BLaER1 (cell line): ENCODE results near the gene ZFYVE21.

ENCODE experiments used
- H3K27ac ChIP-seq: shearing (Covaris generic); formaldehyde crosslinking; 2 replicates; pipeline ENCODE4 v1.8.1; 2022
- H3K27me3 ChIP-seq: shearing (Covaris generic); formaldehyde crosslinking; 2 replicates; pipeline ENCODE4 v1.8.1; 2022
- H3K36me3 ChIP-seq: shearing (Covaris generic); formaldehyde crosslinking; 2 replicates; pipeline ENCODE4 v1.8.1; 2022
- H3K4me1 ChIP-seq: shearing (Covaris generic); formaldehyde crosslinking; 2 replicates; pipeline ENCODE4 v1.8.1; 2022
- H3K4me2 ChIP-seq: shearing (Covaris generic); formaldehyde crosslinking; 2 replicates; pipeline ENCODE4 v1.8.1; 2022
- H3K4me3 ChIP-seq: shearing (Covaris generic); formaldehyde crosslinking; 2 replicates; pipeline ENCODE4 v1.8.1; 2022
- H3K9ac ChIP-seq: shearing (Covaris generic); formaldehyde crosslinking; 2 replicates; pipeline ENCODE4 v1.8.1; 2022
- H3K9me3 ChIP-seq: shearing (Covaris generic); formaldehyde crosslinking; 2 replicates; pipeline ENCODE4 v1.8.1; 2022
- H4K20me1 ChIP-seq: shearing (Covaris generic); formaldehyde crosslinking; 2 replicates; pipeline ENCODE4 v1.8.1; 2022
- Cebpa-rat ChIP-seq: shearing (Covaris generic); IDR thresholded peaks from 2 replicates; pipeline ENCODE4 v1.8.1; 2022

ZFYVE21 gene

GRCh38 chr14:103736546-103737431, 21.2 kb downstream of the ZFYVE21 start:
- Histone ChIP-seq H3K36me3 (peaks cover 70% of the 10 kb centered on the region), H3K9ac (no peak overlapping the region)
- no peak for TF ChIP-seq Cebpa-rat

GRCh38 chr14:103737432-103738045, 21.9 kb downstream of the ZFYVE21 start:
- no peaks in the 10 kb centered on the region for H3K9me3 ChIP-seq
- H3K36me3 ChIP-seq, result peaks cover 63% of the 10 kb centered on the region
- H3K4me1 ChIP-seq, result peaks cover 19% of the 10 kb centered on the region
- H3K4me3 ChIP-seq, result no peak overlapping the region
- no peak overlapping the region for H3K4me2 ChIP-seq
- TF ChIP-seq Cebpa-rat, result no peak
- no peaks in the 10 kb centered on the region for H4K20me1 ChIP-seq
- no peak overlapping the region for H3K27ac ChIP-seq
- H3K27me3 ChIP-seq, result no peaks in the 10 kb centered on the region
- no peak overlapping the region for H3K9ac ChIP-seq

More at GRCh38 chr14:103736546-103737431, 21.2 kb downstream of the ZFYVE21 start:
- Histone ChIP-seq H3K27ac (no peak overlapping the region), H3K27me3 (no peaks in the 10 kb centered on the region), H4K20me1 (no peaks in the 10 kb centered on the region), H3K4me3 (no peak overlapping the region), H3K4me2 (no peak overlapping the region), H3K4me1 (peaks cover 12% of the 10 kb centered on the region), H3K9me3 (no peaks in the 10 kb centered on the region)

- Histone ChIP-seq H4K20me1 (no peaks in the 10 kb centered on the region), H3K27ac (no peak overlapping the region), H3K4me3 (no peak overlapping the region), H3K4me1 (peaks cover 25% of the 10 kb centered on the region), H3K9me3 (no peaks in the 10 kb centered on the region), H3K9ac (no peak overlapping the region), H3K27me3 (no peaks in the 10 kb centered on the region), H3K4me2 (no peak overlapping the region), H3K36me3 (peaks cover 56% of the 10 kb centered on the region)
- no peak for TF ChIP-seq Cebpa-rat
Measured at GRCh38 chr14:103738166-103738565, 22.6 kb downstream of the ZFYVE21 start.

- Histone ChIP-seq H3K27ac (no peak overlapping the region), H4K20me1 (no peaks in the 10 kb centered on the region), H3K4me3 (no peak overlapping the region), H3K9ac (no peak overlapping the region), H3K4me1 (peaks cover 33% of the 10 kb centered on the region), H3K27me3 (no peaks in the 10 kb centered on the region), H3K9me3 (no peaks in the 10 kb centered on the region), H3K4me2 (no peak overlapping the region), H3K36me3 (peaks cover 49% of the 10 kb centered on the region)
- no peak for TF ChIP-seq Cebpa-rat
Measured at GRCh38 chr14:103738701-103739451, 23.3 kb downstream of the ZFYVE21 start.

GRCh38 chr14:103739466-103739792, 23.8 kb downstream of the ZFYVE21 start:
- no peak overlapping the region for H3K9ac ChIP-seq
- no peak overlapping the region for H3K4me3 ChIP-seq
- H4K20me1 ChIP-seq, result no peaks in the 10 kb centered on the region
- H3K27ac ChIP-seq, result no peak overlapping the region
- no peaks in the 10 kb centered on the region for H3K27me3 ChIP-seq
- H3K36me3 ChIP-seq, result peaks cover 45% of the 10 kb centered on the region
- H3K4me2 ChIP-seq, result no peak overlapping the region
- peaks cover 38% of the 10 kb centered on the region for H3K4me1 ChIP-seq
- no peak for TF ChIP-seq Cebpa-rat
- H3K9me3 ChIP-seq, result no peaks in the 10 kb centered on the region

- no peak overlapping the region for H3K4me2 ChIP-seq
- no peak overlapping the region for H3K9ac ChIP-seq
- TF ChIP-seq Cebpa-rat, result no peak
- peaks cover 39% of the 10 kb centered on the region for H3K36me3 ChIP-seq
- H4K20me1 ChIP-seq, result no peaks in the 10 kb centered on the region
- no peak overlapping the region for H3K27ac ChIP-seq
- H3K4me1 ChIP-seq, result peaks cover 43% of the 10 kb centered on the region
- no peaks in the 10 kb centered on the region for H3K9me3 ChIP-seq
- no peak overlapping the region for H3K4me3 ChIP-seq
- no peaks in the 10 kb centered on the region for H3K27me3 ChIP-seq
Measured at GRCh38 chr14:103739793-103740501, 24.3 kb downstream of the ZFYVE21 start.

GRCh38 chr14:103740991-103741689, 25.5 kb downstream of the ZFYVE21 start:
- no peak overlapping the region for H3K4me2 ChIP-seq
- H3K4me3 ChIP-seq, result no peak overlapping the region
- no peaks in the 10 kb centered on the region for H3K9me3 ChIP-seq
- peak overlapping the region; percentile 25 for H3K27ac ChIP-seq
- TF ChIP-seq Cebpa-rat, result no peak
- H4K20me1 ChIP-seq, result no peaks in the 10 kb centered on the region
- H3K27me3 ChIP-seq, result no peaks in the 10 kb centered on the region
- peaks cover 48% of the 10 kb centered on the region for H3K4me1 ChIP-seq
- H3K9ac ChIP-seq, result no peak overlapping the region
- peaks cover 28% of the 10 kb centered on the region; the same call in 1 of the 2 replicates for H3K36me3 ChIP-seq

- Histone ChIP-seq H3K36me3 (peaks cover 21% of the 10 kb centered on the region; the same call in 1 of the 2 replicates), H3K9ac (no peak overlapping the region), H3K4me1 (peaks cover 48% of the 10 kb centered on the region), H4K20me1 (no peaks in the 10 kb centered on the region), H3K27me3 (no peaks in the 10 kb centered on the region), H3K4me2 (peak overlapping the region; percentile 38), H3K4me3 (no peak overlapping the region), H3K27ac (peak overlapping the region; percentile 25), H3K9me3 (no peaks in the 10 kb centered on the region)
- TF ChIP-seq Cebpa-rat, result no peak
Measured at GRCh38 chr14:103741876-103742275, 26.3 kb downstream of the ZFYVE21 start.
